ENCODE measurements around the gene LIF. TPM values are rescaled to one million over a fixed set of nuclear protein-coding genes. Genes with fewer than 3 reads are reported as not detected.

Gene LIF
- total and polyA plus RNA-seq, 2 of the 4 experiments (the other 2 are of a cell fraction) = 130 to 214 TPM

- no CpG with 5 or more reads among the region's 7 CpGs for WGBS, 2 experiments (ENCODE audit: extremely low coverage in 2 of 2, insufficient read length in 1 of 2)
- no peak overlapping the region for H2BK15ac ChIP-seq (ENCODE audit: low read depth, low read length)
- no peak overlapping the region for H3K56ac ChIP-seq (ENCODE audit: extremely low read depth, insufficient read depth, low read length)
- no TSS peak for BruUV-seq (replicated peaks)
- ChIA-PET CTCF (interaction anchor here (0.5 to 1.2 kb wide), 2 partner anchors 9 to 695 kb away, joined by 3 read pairs; no protein-coding TSS in a partner anchor), POLR2A (ENCODE audit: unreplicated experiment) (no interaction called here)
- H4K8ac ChIP-seq (ENCODE audit: low read depth in 2 of 2, low read length in 2 of 2) = no peak overlapping the region
- peak overlapping the region; percentile 87; the same call in 1 of the 2 replicates for H2BK120ac ChIP-seq (ENCODE audit: low read depth, low read length)
- 0 out of 2 replicates have a peak overlapping the region, but pooled peaks have one; percentile 8 for H3K14ac ChIP-seq (replicated peaks; ENCODE audit: low read depth, low read length)
- no peak overlapping the region for H3K4me3 ChIP-seq (ENCODE audit: insufficient read depth, low read depth, low read length)
- H4K5ac ChIP-seq (ENCODE audit: low read depth, low read length) = no peak overlapping the region
- intact Hi-C loops (cut with micrococcal nuclease) = no loop called here
- no peaks in the 10 kb centered on the region for H3K79me1 ChIP-seq (ENCODE audit: low read depth in 1 of 2, low read length in 2 of 2)
- H2BK5ac ChIP-seq (ENCODE audit: low read depth, low read length, poor library complexity, severe bottlenecking) = no peak overlapping the region
- H3K9me3 ChIP-seq (ENCODE audit: control insufficient read depth, insufficient read depth, low read length) = peaks cover 7% of the 10 kb centered on the region
- H3K4ac ChIP-seq (ENCODE audit: low read depth, low read length) = peak overlapping the region; percentile 84; the same call in 1 of the 2 replicates
- no peak overlapping the region for H3K4me2 ChIP-seq (ENCODE audit: low read depth, low read length)
- H3K23ac ChIP-seq (ENCODE audit: low read depth, low read length) = no peak overlapping the region
- H4K91ac ChIP-seq (ENCODE audit: insufficient read depth, low read depth, low read length) = 0 out of 2 replicates have a peak overlapping the region, but pooled peaks have one; percentile 3
- H3K27ac ChIP-seq (ENCODE audit: insufficient read depth, low read length) = no peak overlapping the region
- H3K9me1 ChIP-seq (ENCODE audit: insufficient read depth, low read length) = 0 out of 2 replicates have a peak, but pooled peaks cover 4% of the 10 kb centered on the region
- no peak for DNase-seq
- in situ Hi-C loops (cut with MboI; ENCODE audit: low sequenced_read_pairs) = no loop called here
- no peak for ATAC-seq (ENCODE audit: low read depth)
- dilution Hi-C loops (cut with HindIII; ENCODE audit: low sequenced_read_pairs, unreplicated experiment) = no loop called here
- H3K27me3 ChIP-seq (ENCODE audit: control insufficient read depth, insufficient read depth, low read length) = no peaks in the 10 kb centered on the region
- H3K18ac ChIP-seq (ENCODE audit: low read depth, low read length) = no peak overlapping the region
- H4K20me1 ChIP-seq (ENCODE audit: insufficient read depth, low read length) = no peaks in the 10 kb centered on the region
- H2AFZ ChIP-seq (replicated peaks; ENCODE audit: low read length, poor library complexity) = no peak overlapping the region
- H2AK5ac ChIP-seq (ENCODE audit: low read depth, low read length) = peak overlapping the region; percentile 43
- TF ChIP-seq MAZ (IDR thresholded peaks at IDR 0.05; ENCODE audit: borderline replicate concordance, low read depth, low read length) = no peak
- peak; percentile 87 for TF ChIP-seq RCOR1 (IDR thresholded peaks at IDR 0.05; ENCODE audit: insufficient replicate concordance, low read length)
- no peak for TF ChIP-seq RFX5 (IDR thresholded peaks at IDR 0.05; ENCODE audit: low read depth, low read length)
- peaks cover 13% of the 10 kb centered on the region for H3K4me1 ChIP-seq (ENCODE audit: control insufficient read depth, insufficient read depth, low read length)
- no peak overlapping the region for H2BK20ac ChIP-seq (ENCODE audit: low read depth, low read length)
- H2AK9ac ChIP-seq (replicated peaks; ENCODE audit: low read depth, low read length, poor library complexity) = peak overlapping the region; percentile 21
- no peak overlapping the region for H3K9ac ChIP-seq (ENCODE audit: low read depth, low read length)
- no peaks in the 10 kb centered on the region for H3K36me3 ChIP-seq (ENCODE audit: control insufficient read depth, insufficient read depth, low read length)
Measured at GRCh38 chr22:30225220-30225927, 21.2 kb downstream of the LIF start.
